ENCODE data around the gene NCAN.

The NCAN gene

GRCh38 chr19:19227217-19227616, 15.5 kb downstream of the NCAN start:
- TF ChIP-seq EZH2phosphoT487 (IDR thresholded peaks at IDR 0.05; ENCODE audit: borderline replicate concordance), result no peak
- TF ChIP-seq, protein P1, sequence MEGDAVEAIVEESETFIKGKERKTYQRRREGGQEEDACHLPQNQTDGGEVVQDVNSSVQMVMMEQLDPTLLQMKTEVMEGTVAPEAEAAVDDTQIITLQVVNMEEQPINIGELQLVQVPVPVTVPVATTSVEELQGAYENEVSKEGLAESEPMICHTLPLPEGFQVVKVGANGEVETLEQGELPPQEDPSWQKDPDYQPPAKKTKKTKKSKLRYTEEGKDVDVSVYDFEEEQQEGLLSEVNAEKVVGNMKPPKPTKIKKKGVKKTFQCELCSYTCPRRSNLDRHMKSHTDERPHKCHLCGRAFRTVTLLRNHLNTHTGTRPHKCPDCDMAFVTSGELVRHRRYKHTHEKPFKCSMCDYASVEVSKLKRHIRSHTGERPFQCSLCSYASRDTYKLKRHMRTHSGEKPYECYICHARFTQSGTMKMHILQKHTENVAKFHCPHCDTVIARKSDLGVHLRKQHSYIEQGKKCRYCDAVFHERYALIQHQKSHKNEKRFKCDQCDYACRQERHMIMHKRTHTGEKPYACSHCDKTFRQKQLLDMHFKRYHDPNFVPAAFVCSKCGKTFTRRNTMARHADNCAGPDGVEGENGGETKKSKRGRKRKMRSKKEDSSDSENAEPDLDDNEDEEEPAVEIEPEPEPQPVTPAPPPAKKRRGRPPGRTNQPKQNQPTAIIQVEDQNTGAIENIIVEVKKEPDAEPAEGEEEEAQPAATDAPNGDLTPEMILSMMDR (conservative IDR thresholded peaks at IDR 0.05; ENCODE audit: low read length), result no peak

DNA sequence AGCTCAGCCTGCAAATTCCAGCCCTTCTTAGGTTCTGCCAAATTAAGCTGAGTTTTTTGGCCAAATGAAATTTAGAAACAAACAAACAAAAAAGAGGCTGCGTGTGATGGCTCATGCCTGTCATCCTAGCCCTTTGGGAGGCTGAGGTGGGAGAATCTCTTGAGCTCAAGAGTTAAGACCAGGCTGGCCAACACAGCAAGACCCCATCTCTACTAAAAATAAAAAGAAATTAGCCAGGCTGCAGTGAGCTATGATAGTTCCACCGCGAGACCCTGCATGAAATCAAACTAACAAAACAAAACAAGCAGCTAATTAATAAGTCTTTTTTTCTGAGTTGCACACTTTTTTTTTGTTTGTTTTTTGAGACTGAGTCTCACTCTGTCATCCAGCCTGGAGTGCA, 17.9 kb downstream of the NCAN start:
- H3K9ac ChIP-seq (ENCODE audit: low read depth, low read length, poor library complexity, severe bottlenecking), result no peak overlapping the region
- no peaks in the 10 kb centered on the region; the same call in 1 of the 2 replicates for H3K9me3 ChIP-seq (ENCODE audit: insufficient read depth, low read depth, low read length)
- H3K4me3 ChIP-seq (ENCODE audit: low read length, poor library complexity, severe bottlenecking), result no peak overlapping the region
- no peak for TF ChIP-seq EZH2phosphoT487 (IDR thresholded peaks at IDR 0.05; ENCODE audit: borderline replicate concordance)
- TF ChIP-seq, protein P1 (conservative IDR thresholded peaks at IDR 0.05; ENCODE audit: low read length), result no peak
- H3K9me2 ChIP-seq (replicated peaks; ENCODE audit: low read depth, low read length), result no peaks in the 10 kb centered on the region
- no peaks in the 10 kb centered on the region for H3K4me1 ChIP-seq (ENCODE audit: insufficient read depth, low read length, poor library complexity, severe bottlenecking)
- no peaks in the 10 kb centered on the region for H4K20me1 ChIP-seq (ENCODE audit: insufficient read depth, low read length, poor library complexity, severe bottlenecking)
- H3K79me2 ChIP-seq (ENCODE audit: insufficient read depth, low read length), result no peaks in the 10 kb centered on the region
- H3K27me3 ChIP-seq (ENCODE audit: insufficient read depth, low read length, poor library complexity, severe bottlenecking), result no peaks in the 10 kb centered on the region
- H3F3A ChIP-seq (ENCODE audit: low read depth), result no peaks in the 10 kb centered on the region
- H3K4me2 ChIP-seq (ENCODE audit: low read depth, low read length, poor library complexity, severe bottlenecking), result no peak overlapping the region
- H3K36me3 ChIP-seq (ENCODE audit: insufficient read depth, low read length), result no peaks in the 10 kb centered on the region
- no peak overlapping the region for H2AFZ ChIP-seq (ENCODE audit: low read length)

More at GRCh38 chr19:19227217-19227616, 15.5 kb downstream of the NCAN start:
- Histone ChIP-seq H4K20me1 (ENCODE audit: insufficient read depth, low read length, poor library complexity, severe bottlenecking) (no peaks in the 10 kb centered on the region), H3K4me2 (ENCODE audit: low read depth, low read length, poor library complexity, severe bottlenecking) (no peak overlapping the region), H3K4me1 (ENCODE audit: insufficient read depth, low read length, poor library complexity, severe bottlenecking) (no peaks in the 10 kb centered on the region), H3K27me3 (ENCODE audit: insufficient read depth, low read length, poor library complexity, severe bottlenecking) (no peaks in the 10 kb centered on the region), H2AFZ (ENCODE audit: low read length) (no peak overlapping the region), H3K36me3 (ENCODE audit: insufficient read depth, low read length) (no peaks in the 10 kb centered on the region), H3F3A (ENCODE audit: low read depth) (no peaks in the 10 kb centered on the region), H3K9me3 (ENCODE audit: insufficient read depth, low read depth, low read length) (no peaks in the 10 kb centered on the region), H3K79me2 (ENCODE audit: insufficient read depth, low read length) (no peaks in the 10 kb centered on the region), H3K9me2 (replicated peaks; ENCODE audit: low read depth, low read length) (no peaks in the 10 kb centered on the region), H3K4me3 (ENCODE audit: low read length, poor library complexity, severe bottlenecking) (no peak overlapping the region), H3K9ac (ENCODE audit: low read depth, low read length, poor library complexity, severe bottlenecking) (no peak overlapping the region)

- no peaks in the 10 kb centered on the region for H3K27me3 ChIP-seq (ENCODE audit: insufficient read depth, low read length, poor library complexity, severe bottlenecking)
- TF ChIP-seq, protein P1 (conservative IDR thresholded peaks at IDR 0.05; ENCODE audit: low read length), result no peak
- TF ChIP-seq EZH2phosphoT487 (IDR thresholded peaks at IDR 0.05; ENCODE audit: borderline replicate concordance), result no peak
Measured at GRCh38 chr19:19230999-19231398, 19.2 kb downstream of the NCAN start.

More at GRCh38 chr19:19230999-19231398, 19.2 kb downstream of the NCAN start:
- H3F3A ChIP-seq (ENCODE audit: low read depth), result no peaks in the 10 kb centered on the region
- H3K9me2 ChIP-seq (replicated peaks; ENCODE audit: low read depth, low read length), result no peaks in the 10 kb centered on the region
- no peak overlapping the region for H2AFZ ChIP-seq (ENCODE audit: low read length)
- H3K4me1 ChIP-seq (ENCODE audit: insufficient read depth, low read length, poor library complexity, severe bottlenecking), result no peaks in the 10 kb centered on the region
- H4K20me1 ChIP-seq (ENCODE audit: insufficient read depth, low read length, poor library complexity, severe bottlenecking), result no peaks in the 10 kb centered on the region
- no peak overlapping the region for H3K9ac ChIP-seq (ENCODE audit: low read depth, low read length, poor library complexity, severe bottlenecking)
- no peak overlapping the region for H3K4me3 ChIP-seq (ENCODE audit: low read length, poor library complexity, severe bottlenecking)
- H3K4me2 ChIP-seq (ENCODE audit: low read depth, low read length, poor library complexity, severe bottlenecking), result no peak overlapping the region
- H3K79me2 ChIP-seq (ENCODE audit: insufficient read depth, low read length), result no peaks in the 10 kb centered on the region
- H3K9me3 ChIP-seq (ENCODE audit: insufficient read depth, low read depth, low read length), result no peaks in the 10 kb centered on the region; the same call in 1 of the 2 replicates
- no peaks in the 10 kb centered on the region for H3K36me3 ChIP-seq (ENCODE audit: insufficient read depth, low read length)
